Stimulated activated CD4-positive, alpha-beta T cell treated with anti-CD3 and anti-CD28 coated beads, Interleukin-12 subunit alpha, Interleukin-12 subunit beta, amount 100 ng/mL, for 48 hours (primary cell): ENCODE data around the gene TUBGCP3.

ENCODE experiments used
- DNase-seq, 3 donors: peaks; one replicate each; pipeline ENCODE4 v3.0.0-alpha.2; 2020; ENCODE audit warnings: low read depth in 2 of 3, low spot score in 1 of 3

Gene TUBGCP3

GRCh38 chr13:112617754-112618375, 29.9 kb upstream of the TUBGCP3 start:
- DNase-seq: no peak

- peak in 1 of 3 donors; percentile 27 for DNase-seq
Measured at GRCh38 chr13:112616586-112617362, 28.8 kb upstream of the TUBGCP3 start.

GRCh38 chr13:112615391-112615790, 27.4 kb upstream of the TUBGCP3 start:
- no peak for DNase-seq

GRCh38 chr13:112614835-112615234, 26.9 kb upstream of the TUBGCP3 start:
- no peak for DNase-seq

GRCh38 chr13:112608212-112608611, 20.3 kb upstream of the TUBGCP3 start:
- DNase-seq: no peak

- peak; percentile 82 to 90 (median 86) for DNase-seq
Measured at GRCh38 chr13:112606109-112607001, 18.4 kb upstream of the TUBGCP3 start.

GRCh38 chr13:112605531-112605990, 17.6 kb upstream of the TUBGCP3 start:
- DNase-seq: no peak

- DNase-seq: no peak
Measured at GRCh38 chr13:112603641-112604225, 15.8 kb upstream of the TUBGCP3 start.

GRCh38 chr13:112602189-112602588, 14.2 kb upstream of the TUBGCP3 start:
- no peak for DNase-seq

- no peak for DNase-seq
Measured at GRCh38 chr13:112601371-112601770, 13.4 kb upstream of the TUBGCP3 start.

- no peak for DNase-seq
Measured at GRCh38 chr13:112596235-112596634, 8.3 kb upstream of the TUBGCP3 start.

GRCh38 chr13:112592647-112593046, 4.7 kb upstream of the TUBGCP3 start:
- no peak for DNase-seq

- DNase-seq: no peak
Measured at GRCh38 chr13:112592181-112592580, 4.2 kb upstream of the TUBGCP3 start.

GRCh38 chr13:112588490-112589297, 741 bp upstream of the TUBGCP3 start:
- DNase-seq: no peak

GRCh38 chr13:112587212-112587763, 665 bp downstream of the TUBGCP3 start:
- peak; percentile 55 to 75 (median 65) for DNase-seq

GRCh38 chr13:112586334-112586960, 1.5 kb downstream of the TUBGCP3 start:
- DNase-seq: no peak

- no peak for DNase-seq
Measured at GRCh38 chr13:112583592-112584277, 4.2 kb downstream of the TUBGCP3 start.

- DNase-seq: no peak
Measured at GRCh38 chr13:112582263-112582662, 5.7 kb downstream of the TUBGCP3 start.

- no peak for DNase-seq
Measured at GRCh38 chr13:112580912-112581311, 7.0 kb downstream of the TUBGCP3 start.
